Breast epithelium (tissue), 4 donors: Measurements from ENCODE around the gene VAMP2. TPM values are rescaled to one million over a fixed set of nuclear protein-coding genes. Genes with fewer than 3 reads are reported as not detected.
A peak's percentile ranks its signal among the peaks of the same experiment; 100 is the strongest.

Experiments
- DNase-seq, 2 donors: peaks; one replicate each; pipeline ENCODE4 v3.0.0-alpha.2; 2019; ENCODE audit warnings: low spot score in 2 of 2
- H3K27ac ChIP-seq, 2 donors: fragments of 200-600 bp; sonication (generic) in 1 of 2; one replicate each; pipeline ENCODE4 v1.5.1; 2016 to 2019; ENCODE audit warnings: mild to moderate bottlenecking in 1 of 2
- H3K27me3 ChIP-seq, 2 donors: fragments of 200-600 bp; sonication (generic) in 1 of 2; one replicate each; pipeline versions ENCODE4 v1.5.1 to v1.6.0; 2017 to 2019; ENCODE audit warnings: control low read depth in 1 of 2, mild to moderate bottlenecking in 1 of 2
- H3K36me3 ChIP-seq: fragments of 200-600 bp; one replicate; pipeline ENCODE4 v1.5.1; 2019
- H3K4me1 ChIP-seq, 2 donors: fragments of 200-600 bp; sonication (generic); one replicate each; pipeline ENCODE4 v1.5.1; 2016 to 2019; ENCODE audit warnings: control low read depth in 1 of 2
- H3K4me3 ChIP-seq, 3 donors: fragments of 200-600 bp; sonication (generic); 1 replicate in 2 of 3; 2 replicates in 1 of 3; pipeline ENCODE4 v1.5.1; 2016 to 2019; ENCODE audit warnings: mild to moderate bottlenecking in 3 of 3, moderate library complexity in 2 of 3
- H3K9me3 ChIP-seq, 2 donors: fragments of 200-600 bp; sonication (generic) in 1 of 2; one replicate each; pipeline ENCODE4 v1.5.1; 2016 to 2019; ENCODE audit warnings: control low read depth in 1 of 2
- POLR2A ChIP-seq: fragments of 450-650 bp; IDR thresholded peaks from one replicate; pipeline ENCODE4 v1.6.1; 2016; ENCODE audit warnings: antibody characterized with exemption, mild to moderate bottlenecking, moderate library complexity
- POLR2AphosphoS5 ChIP-seq, 3 donors: sonication (generic); formaldehyde crosslinking; IDR thresholded peaks; one replicate each; pipeline ENCODE4 v1.6.1; 2017; ENCODE audit warnings: antibody characterized with exemption in 3 of 3
- intact Hi-C: fragments of 100-400 bp; cut with DNase I; formaldehyde crosslinking; loops from one replicate; pipeline ENCODE4 v1.15.1; 2023; ENCODE audit warnings: low total_unique reads
- total RNA-seq, 3 donors: library from RNA; depleted of rRNA; stranded (reverse); fragments of >200 nt; gene quantifications; one replicate each; pipeline ENCODE4 v1.1.0, GENCODE V29; 2016
- TF ChIP-seq, protein P1 (sequence below), 3 donors: fragments of 450-650 bp; IDR thresholded peaks; one replicate each; pipeline ENCODE4 v1.5.1; 2016 to 2017; ENCODE audit warnings: antibody characterized with exemption in 3 of 3, mild to moderate bottlenecking in 3 of 3, moderate library complexity in 3 of 3

The VAMP2 gene
- total RNA-seq, 3 donors from 2014 or later: 21.8 to 30.2 (median 28.1) TPM

DNA sequence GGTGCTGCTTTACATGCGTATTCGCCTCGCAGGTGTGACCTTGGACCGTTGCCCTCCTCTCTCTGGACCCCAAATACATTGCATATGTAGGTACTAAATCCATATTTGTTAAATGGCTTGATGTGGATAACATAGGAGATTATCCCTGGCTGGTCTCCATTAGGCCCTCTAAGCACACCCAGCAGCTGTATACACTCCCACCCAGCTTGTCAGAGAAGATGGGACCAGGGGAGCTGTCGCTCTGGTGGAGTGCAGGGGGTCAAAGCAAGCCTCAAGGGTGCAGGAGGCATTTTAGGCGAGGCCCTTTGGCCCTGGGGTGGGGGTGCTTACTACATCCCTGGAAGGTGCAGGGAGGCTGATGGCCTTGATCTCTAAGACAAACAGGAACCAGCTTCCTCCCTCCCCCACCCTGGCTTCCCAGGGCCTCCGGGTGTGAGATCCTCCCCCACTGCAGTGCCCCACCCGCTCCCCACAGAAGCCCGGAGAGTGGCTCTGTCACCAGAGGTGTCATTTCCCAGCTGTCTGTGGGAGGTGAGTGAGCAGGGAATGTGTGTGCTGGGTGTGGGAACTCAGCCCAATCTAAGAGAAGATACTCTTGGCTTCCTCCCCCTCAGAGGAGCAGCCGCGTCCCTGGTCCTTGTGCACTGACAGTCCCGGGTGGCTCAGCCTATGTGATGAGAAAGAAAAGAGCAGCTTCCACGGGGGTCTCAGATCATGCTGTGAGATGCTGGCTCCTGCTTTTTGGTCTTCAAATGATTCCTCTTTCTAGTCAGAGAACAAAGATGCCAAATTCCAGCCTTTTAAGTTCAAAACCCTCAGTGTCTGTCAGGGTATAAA is 1.4 kb upstream of the VAMP2 start:
- TF ChIP-seq POLR2A (no peak), POLR2AphosphoS5 (IDR thresholded peaks at IDR 0.05) (peak in 1 of 3 donors; percentile 52)
- no peaks in the 10 kb centered on the region for H3K36me3 ChIP-seq
- peak overlapping the region; percentile 99 to 100 for H3K27ac ChIP-seq
- H3K27me3 ChIP-seq: no peaks in the 10 kb centered on the region
- peak in 1 of 2 donors; percentile 82 for DNase-seq
- no peaks in the 10 kb centered on the region for H3K9me3 ChIP-seq
- H3K4me3 ChIP-seq: peak overlapping the region in 1 of 3 donors; percentile 47
- H3K4me1 ChIP-seq: peaks cover 14 to 21% of the 10 kb centered on the region in 2 donors
- intact Hi-C loops: no loop called here

DNA sequence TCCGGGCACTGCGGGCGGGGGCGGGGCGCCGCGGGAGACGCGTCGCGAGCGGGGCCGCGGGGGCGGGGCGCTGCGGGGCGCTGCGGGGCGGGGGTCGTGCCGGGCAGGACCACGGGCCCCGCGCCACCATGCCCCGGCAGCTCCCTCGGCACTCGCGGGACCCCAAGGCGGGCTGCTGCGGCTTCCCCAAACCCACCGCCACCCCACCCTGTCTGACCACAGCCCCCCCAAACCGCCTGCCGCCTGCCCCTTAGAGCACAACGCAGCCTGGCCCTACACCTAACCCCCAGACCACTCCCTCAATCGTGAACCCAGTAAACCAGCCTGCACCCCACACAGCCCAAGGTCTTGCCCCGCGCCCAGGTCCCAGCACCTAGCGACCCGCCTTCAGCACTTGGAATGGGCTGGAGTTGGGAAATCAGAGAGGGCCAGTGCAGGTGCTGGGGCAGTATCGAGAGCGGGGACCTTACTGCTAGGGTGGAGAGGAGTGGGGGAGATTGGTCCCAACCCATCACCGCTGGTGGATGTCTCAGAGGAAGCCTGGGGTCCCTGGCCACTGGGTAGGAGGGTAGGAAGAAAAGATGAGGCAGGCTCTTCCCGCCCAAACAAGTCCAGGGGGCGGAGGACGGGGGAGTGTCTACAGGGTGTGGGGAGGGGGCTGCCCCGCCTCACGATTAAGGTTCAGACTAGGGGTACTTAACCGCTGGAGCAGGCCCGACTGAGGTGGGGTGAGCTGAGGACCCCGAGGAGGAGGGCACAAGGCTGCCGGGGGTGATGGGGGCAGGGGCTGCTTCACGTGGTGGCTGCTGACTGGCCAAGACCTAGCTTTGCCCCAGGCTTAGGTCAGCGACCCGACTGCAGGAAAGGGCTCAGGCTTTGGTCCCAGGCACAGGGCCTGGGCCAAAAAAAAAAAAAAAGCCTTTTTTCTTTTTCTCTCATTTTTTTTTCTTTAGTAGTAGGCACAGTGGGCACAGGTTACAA is 539 bp upstream of the VAMP2 start:
- Histone ChIP-seq H3K4me3 (peak overlapping the region; percentile 84 to 100 (median 97)), H3K27me3 (no peaks in the 10 kb centered on the region), H3K27ac (peak overlapping the region; percentile 99 to 100), H3K4me1 (peaks cover 14 to 21% of the 10 kb centered on the region in 2 donors), H3K9me3 (no peaks in the 10 kb centered on the region), H3K36me3 (no peaks in the 10 kb centered on the region)
- intact Hi-C loops: no loop called here
- TF ChIP-seq POLR2AphosphoS5 (IDR thresholded peaks at IDR 0.05) (no peak), POLR2A (no peak)
- TF ChIP-seq, protein P1, sequence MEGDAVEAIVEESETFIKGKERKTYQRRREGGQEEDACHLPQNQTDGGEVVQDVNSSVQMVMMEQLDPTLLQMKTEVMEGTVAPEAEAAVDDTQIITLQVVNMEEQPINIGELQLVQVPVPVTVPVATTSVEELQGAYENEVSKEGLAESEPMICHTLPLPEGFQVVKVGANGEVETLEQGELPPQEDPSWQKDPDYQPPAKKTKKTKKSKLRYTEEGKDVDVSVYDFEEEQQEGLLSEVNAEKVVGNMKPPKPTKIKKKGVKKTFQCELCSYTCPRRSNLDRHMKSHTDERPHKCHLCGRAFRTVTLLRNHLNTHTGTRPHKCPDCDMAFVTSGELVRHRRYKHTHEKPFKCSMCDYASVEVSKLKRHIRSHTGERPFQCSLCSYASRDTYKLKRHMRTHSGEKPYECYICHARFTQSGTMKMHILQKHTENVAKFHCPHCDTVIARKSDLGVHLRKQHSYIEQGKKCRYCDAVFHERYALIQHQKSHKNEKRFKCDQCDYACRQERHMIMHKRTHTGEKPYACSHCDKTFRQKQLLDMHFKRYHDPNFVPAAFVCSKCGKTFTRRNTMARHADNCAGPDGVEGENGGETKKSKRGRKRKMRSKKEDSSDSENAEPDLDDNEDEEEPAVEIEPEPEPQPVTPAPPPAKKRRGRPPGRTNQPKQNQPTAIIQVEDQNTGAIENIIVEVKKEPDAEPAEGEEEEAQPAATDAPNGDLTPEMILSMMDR (IDR thresholded peaks at IDR 0.05): no peak
- DNase-seq: no peak

DNA sequence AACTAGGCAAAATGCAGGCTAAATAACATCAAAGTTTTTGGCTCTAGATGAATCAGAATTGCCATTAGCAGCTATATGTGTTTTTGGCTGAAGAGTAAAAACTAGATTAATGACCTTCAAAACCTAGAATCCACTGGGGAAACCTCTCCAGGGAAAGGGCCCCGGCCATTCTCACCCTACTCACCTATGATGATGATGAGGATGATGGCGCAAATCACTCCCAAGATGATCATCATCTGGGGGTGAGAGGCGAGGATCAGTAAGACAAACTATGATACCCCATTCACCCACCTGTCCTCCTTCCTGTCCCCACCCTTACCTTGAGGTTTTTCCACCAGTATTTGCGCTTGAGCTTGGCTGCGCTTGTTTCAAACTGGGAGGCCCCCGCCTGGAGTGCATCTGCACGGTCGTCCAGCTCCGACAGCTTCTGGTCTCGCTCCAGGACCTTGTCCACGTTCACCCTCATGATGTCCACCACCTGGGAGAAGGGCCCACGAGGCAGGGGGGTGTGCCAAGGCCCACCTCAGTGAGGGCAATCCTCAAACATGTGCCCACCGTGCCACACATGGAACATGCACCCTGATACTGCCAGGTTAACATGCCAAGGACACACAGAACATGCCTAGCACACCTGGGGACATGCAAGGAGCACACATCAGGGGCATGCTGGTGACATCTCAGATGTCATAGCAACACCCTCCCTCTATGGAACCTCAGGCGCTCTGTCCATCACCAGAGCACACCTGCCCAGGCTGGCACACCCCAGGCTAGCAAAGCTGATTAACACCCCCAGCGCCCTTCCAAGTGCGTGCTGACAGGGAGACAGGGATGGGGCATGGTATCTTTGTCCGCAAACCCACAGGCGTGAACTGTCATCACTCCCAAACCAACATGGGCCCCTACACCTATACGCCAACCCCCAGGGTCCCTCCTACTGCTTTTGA is 1.2 kb downstream of the VAMP2 start:
- Histone ChIP-seq H3K9me3 (no peaks in the 10 kb centered on the region), H3K27me3 (no peaks in the 10 kb centered on the region), H3K36me3 (no peaks in the 10 kb centered on the region), H3K4me3 (peak overlapping the region; percentile 84 to 100 (median 97)), H3K4me1 (peaks cover 14 to 21% of the 10 kb centered on the region in 2 donors), H3K27ac (peak overlapping the region; percentile 99 to 100)
- intact Hi-C loops: no loop called here
- TF ChIP-seq POLR2AphosphoS5 (IDR thresholded peaks at IDR 0.05) (no peak), POLR2A (no peak)
- TF ChIP-seq, protein P1 (IDR thresholded peaks at IDR 0.05): no peak
- DNase-seq: no peak

DNA sequence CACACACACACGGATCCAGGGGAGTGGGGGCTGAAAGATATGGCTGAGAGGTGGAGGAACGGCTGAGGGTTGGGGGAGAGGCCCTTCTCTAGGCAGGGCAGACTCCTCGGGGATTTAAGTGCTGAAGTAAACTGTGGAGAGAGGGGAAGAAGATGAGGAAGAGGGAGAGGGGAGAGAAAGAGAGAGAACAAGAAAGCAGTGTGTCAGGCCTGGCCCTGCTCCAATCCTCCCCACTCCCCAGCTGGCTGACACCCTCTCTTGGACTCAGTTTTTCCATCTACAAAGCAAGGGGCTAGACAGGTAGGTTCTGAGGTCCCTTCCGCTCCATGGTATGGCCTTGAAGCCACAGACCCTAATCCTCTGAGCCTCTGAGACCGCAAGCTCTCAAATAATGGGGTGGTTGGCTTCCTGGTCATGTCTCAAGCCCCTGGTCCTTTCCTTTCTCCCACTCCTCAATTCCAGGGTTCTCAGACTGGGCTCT is 2.0 kb downstream of the VAMP2 start:
- intact Hi-C loops: no loop called here
- no peak for TF ChIP-seq POLR2A
- no peak for TF ChIP-seq POLR2AphosphoS5 (IDR thresholded peaks at IDR 0.05)
- TF ChIP-seq, protein P1 (IDR thresholded peaks at IDR 0.05): no peak
- Histone ChIP-seq H3K36me3 (no peaks in the 10 kb centered on the region), H3K9me3 (no peaks in the 10 kb centered on the region), H3K4me1 (peaks cover 14 to 21% of the 10 kb centered on the region in 2 donors), H3K27me3 (no peaks in the 10 kb centered on the region), H3K4me3 (peak overlapping the region in 2 of 3 donors; percentile 84 to 100), H3K27ac (peak overlapping the region; percentile 99 to 100)
- DNase-seq: no peak
